Astrocyte of the cerebellum (primary cell): ENCODE data around the gene GSC.

Experiments used
- DNase-seq: peaks from one replicate; pipeline ENCODE4 v3.0.0-alpha.2; 2011; ENCODE audit warnings: low read depth
- H3K4me3 ChIP-seq: 2 replicates; pipeline ENCODE4 v1.5.1; 2011; ENCODE audit warnings: mild to moderate bottlenecking, low read depth, low read length, moderate library complexity
- in situ Hi-C: cut with HindIII; loops from 2 replicates; pipeline ENCODE4 v1.10.0; 2017; ENCODE audit warnings: low sequenced_read_pairs
- TF ChIP-seq, protein P1 (sequence below): IDR thresholded peaks from 2 replicates; pipeline ENCODE4 v1.5.1; 2012; ENCODE audit warnings: low read length, low read depth, moderate library complexity, mild to moderate bottlenecking; ENCODE audit errors: missing control alignments

The GSC gene

DNA sequence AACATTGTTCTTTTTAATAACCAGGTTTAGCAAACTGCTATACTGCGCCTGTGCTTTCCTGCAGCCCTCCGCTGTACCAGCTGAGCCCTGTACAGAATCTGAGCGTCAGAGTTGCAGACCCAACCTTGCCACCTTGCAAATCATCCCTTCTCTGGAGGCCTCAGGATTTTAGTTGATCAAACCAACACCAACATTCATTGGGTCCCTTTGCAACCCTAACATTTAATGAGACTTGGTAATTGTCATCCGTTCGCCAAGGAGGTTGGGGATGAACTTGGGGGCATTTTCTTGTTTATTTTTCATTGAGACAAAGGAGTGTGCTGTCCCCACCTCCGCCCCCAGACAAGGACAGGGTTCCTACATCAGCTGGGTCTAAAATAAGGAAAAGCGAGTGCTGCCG lies 2.6 kb upstream of the GSC start:
- in situ Hi-C loops = no loop called here
- no peak for DNase-seq
- TF ChIP-seq, protein P1, sequence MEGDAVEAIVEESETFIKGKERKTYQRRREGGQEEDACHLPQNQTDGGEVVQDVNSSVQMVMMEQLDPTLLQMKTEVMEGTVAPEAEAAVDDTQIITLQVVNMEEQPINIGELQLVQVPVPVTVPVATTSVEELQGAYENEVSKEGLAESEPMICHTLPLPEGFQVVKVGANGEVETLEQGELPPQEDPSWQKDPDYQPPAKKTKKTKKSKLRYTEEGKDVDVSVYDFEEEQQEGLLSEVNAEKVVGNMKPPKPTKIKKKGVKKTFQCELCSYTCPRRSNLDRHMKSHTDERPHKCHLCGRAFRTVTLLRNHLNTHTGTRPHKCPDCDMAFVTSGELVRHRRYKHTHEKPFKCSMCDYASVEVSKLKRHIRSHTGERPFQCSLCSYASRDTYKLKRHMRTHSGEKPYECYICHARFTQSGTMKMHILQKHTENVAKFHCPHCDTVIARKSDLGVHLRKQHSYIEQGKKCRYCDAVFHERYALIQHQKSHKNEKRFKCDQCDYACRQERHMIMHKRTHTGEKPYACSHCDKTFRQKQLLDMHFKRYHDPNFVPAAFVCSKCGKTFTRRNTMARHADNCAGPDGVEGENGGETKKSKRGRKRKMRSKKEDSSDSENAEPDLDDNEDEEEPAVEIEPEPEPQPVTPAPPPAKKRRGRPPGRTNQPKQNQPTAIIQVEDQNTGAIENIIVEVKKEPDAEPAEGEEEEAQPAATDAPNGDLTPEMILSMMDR = no peak
- H3K4me3 ChIP-seq = no peak overlapping the region

DNA sequence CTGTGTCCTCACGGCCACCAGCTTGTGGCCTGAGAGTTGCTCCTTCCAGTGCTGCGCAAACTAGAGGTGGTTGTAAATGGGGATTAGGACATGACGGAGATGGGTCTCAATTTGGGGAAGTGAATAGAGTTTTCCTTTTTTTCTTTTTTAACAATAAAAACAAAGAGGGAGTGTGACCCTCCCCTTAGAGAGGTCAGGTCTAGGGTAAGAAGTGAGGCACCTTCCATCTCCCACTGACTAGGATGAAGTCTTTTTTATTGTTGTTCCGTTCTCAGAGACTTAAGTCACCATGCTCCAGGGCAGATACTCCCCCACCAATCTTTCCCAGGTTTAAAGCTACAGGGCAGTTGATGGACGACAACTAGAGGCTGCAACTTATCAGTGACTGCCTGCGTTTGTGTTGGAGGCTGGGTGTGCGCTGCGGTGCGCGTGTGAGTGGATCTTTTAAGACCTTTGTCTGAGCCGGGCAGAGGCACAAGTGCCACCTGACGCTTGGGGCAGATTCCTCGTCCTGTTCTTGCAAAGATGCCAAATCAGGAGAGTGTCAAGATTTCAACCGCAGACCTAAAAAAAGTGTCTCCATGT lies 2.1 kb upstream of the GSC start:
- TF ChIP-seq, protein P1 = no peak
- no peak for DNase-seq
- in situ Hi-C loops = no loop called here
- H3K4me3 ChIP-seq = no peak overlapping the region

DNA sequence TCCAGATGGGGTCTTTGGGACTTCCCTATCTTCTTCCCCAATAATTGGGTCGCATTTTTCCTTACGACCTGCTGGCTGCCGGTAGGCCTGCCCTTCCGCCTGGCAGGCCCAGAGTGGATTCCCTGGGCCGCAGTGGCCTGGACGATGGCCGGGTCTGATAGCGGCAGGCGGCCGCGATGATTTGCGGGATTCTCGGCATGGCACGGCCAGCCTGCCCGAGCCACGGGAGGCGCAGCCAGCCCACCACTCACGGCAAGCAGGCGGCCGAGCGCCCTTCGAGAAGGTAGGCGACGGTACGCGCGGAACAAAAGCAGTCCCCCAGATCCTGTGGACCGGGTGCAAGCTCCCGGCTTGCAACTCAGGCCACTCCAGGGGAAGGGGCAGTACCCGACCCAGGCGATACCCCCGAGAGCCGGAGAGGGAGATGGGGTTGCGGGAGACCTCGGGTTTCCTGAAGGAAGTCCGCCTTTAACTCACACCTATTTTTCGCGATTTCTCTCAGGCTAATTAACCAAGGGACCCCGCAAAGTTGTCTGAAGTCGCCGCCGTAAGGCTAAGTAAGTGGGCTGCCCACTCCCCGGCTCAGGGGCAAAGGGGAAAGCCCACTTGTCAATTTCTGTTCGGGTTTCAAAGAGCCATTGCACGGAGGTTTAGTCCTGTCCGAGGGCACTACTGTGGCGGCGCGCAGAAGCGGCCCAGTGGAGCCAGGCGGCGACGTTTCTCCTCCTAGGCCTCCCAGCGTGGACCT lies 1.4 kb upstream of the GSC start:
- DNase-seq = no peak
- in situ Hi-C loops = no loop called here
- TF ChIP-seq, protein P1 = no peak
- no peak overlapping the region for H3K4me3 ChIP-seq

DNA sequence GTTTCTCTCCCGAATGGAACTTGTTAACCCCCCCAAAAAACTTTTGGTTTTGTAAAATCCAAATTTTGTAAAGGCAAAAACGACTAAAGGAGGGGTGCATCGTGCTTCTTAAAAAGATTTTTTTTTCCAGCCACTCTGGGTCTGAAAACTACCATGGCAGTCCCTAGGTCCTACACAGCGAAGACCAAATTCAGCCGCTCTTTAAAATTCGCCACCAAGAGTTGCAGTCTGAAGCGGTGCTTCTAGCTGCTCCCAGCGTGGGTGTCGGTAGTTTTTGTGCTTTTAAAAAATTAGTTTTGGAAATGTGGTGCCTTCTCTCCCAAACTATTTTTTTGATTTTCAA lies 873 bp upstream of the GSC start:
- DNase-seq = no peak
- TF ChIP-seq, protein P1 = no peak
- in situ Hi-C loops = no loop called here
- H3K4me3 ChIP-seq = no peak overlapping the region

DNA sequence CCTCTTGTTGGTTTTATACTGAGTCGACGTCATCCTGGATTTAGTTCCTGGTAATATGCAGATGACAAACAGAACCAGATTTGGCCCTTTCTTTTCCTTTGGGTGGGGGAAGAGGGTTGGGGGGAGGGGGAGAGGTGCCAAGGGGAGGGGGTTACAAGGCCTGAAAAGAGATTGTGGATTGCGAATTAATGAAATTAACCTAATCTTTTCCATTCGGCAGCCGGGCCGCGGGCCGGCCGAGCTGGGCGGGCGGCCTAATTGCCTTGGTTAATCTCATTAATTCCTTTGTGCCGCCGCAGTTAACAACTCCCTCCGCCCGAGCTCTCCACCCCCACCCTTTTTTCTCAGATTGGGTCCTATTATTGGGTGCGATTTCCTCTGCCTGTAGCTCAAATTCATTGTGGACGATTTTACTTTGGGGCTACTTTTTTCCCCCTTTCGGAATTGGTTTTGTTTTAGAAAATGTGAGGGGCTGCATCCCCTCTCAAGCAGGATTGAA lies 387 bp upstream of the GSC start:
- in situ Hi-C loops = no loop called here
- H3K4me3 ChIP-seq = peak overlapping the region; percentile 47
- TF ChIP-seq, protein P1 = no peak
- DNase-seq = no peak

DNA sequence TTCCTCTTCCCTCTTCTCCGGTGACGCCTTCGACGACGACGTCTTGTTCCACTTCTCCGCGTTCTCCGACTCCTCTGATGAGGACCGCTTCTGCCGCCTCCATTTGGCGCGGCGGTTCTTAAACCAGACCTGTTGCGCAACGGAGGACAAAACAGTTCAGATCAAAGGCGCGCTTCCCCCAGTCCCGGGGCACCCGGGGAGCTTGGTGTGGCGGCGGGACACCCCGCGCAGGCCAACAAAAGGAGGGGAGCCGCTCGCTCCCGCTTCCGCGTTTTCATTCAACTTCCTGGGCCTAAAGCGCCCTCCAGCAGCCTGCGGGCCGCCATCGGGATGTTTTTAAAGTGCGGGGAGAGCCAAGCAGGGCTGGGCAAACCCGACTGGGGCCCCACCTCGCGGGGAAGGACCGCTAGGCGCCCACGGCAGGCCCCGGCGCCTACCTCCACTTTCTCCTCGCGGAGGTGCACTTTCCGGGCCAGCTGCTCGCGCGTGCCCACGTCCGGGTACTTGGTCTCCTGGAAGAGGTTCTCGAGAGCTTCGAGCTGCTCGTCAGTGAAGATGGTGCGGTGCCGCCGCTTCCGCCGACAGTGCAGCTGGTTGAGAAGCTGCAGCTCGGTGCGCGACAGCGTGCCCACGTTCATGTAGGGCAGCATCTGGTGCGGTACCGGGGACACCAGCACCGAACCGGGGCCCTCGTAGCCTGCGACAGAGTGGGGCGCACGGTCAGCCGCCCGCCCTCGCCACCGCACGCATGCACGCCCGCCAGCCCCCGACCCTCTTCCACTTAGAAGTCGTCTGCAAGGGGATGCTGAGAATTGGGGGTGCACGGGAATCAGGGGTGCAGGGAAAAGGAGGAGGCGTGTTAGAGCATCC lies 1.2 kb downstream of the GSC start:
- TF ChIP-seq, protein P1 = no peak
- no peak for DNase-seq
- H3K4me3 ChIP-seq = peak overlapping the region; percentile 47
- in situ Hi-C loops = no loop called here
